C4-2B (cell line): ENCODE measurements around the gene ZNF784.

Source experiments
- H3K27ac ChIP-seq: fragments of 450-650 bp; 2 replicates; pipeline ENCODE4 v1.5.1; 2017
- ZFX ChIP-seq: fragments of 450-650 bp; IDR thresholded peaks from 2 replicates; pipeline ENCODE4 v1.6.1; 2017
- TF ChIP-seq, protein P1 (sequence below): fragments of 450-650 bp; conservative IDR thresholded peaks from 2 replicates; pipeline ENCODE4 v1.5.1; 2017; ENCODE audit warnings: mild to moderate bottlenecking

The ZNF784 gene

DNA sequence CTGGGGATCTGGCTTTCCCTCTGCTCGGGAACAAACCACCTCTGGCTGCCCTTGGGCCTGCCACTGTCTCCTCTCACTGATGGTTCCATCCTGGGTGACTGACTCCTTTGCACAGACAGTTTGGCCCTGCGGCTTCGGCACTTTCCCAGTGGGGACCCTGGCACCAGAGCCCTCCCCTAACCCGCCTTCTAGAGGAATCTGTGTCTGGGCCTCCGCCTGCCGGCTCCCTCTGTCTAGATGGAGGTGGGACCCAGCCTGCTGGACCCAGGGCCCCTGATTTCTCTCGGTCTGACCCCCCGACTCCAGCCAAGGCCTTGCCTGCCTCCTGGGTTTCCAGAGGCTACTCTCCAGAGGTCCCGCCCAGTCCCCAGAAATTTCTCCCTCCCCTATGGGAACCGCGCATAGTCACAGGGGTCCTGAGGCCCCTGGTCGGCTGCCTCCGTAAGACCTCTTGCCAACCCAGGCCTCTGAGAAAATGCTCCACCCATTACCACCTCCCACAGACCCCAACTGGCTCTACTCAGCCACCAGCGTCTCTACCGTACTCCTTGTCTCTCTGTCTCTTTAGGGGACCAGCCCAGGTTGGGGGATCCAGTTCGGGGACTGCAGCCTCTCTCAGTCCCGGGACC is 26.4 kb upstream of the ZNF784 start:
- no peak overlapping the region for H3K27ac ChIP-seq
- TF ChIP-seq ZFX = no peak
- TF ChIP-seq, protein P1, sequence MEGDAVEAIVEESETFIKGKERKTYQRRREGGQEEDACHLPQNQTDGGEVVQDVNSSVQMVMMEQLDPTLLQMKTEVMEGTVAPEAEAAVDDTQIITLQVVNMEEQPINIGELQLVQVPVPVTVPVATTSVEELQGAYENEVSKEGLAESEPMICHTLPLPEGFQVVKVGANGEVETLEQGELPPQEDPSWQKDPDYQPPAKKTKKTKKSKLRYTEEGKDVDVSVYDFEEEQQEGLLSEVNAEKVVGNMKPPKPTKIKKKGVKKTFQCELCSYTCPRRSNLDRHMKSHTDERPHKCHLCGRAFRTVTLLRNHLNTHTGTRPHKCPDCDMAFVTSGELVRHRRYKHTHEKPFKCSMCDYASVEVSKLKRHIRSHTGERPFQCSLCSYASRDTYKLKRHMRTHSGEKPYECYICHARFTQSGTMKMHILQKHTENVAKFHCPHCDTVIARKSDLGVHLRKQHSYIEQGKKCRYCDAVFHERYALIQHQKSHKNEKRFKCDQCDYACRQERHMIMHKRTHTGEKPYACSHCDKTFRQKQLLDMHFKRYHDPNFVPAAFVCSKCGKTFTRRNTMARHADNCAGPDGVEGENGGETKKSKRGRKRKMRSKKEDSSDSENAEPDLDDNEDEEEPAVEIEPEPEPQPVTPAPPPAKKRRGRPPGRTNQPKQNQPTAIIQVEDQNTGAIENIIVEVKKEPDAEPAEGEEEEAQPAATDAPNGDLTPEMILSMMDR = no peak

GRCh38 chr19:55650126-55650557 is 25.8 kb upstream of the ZNF784 start:
- TF ChIP-seq ZFX = no peak
- no peak overlapping the region for H3K27ac ChIP-seq

GRCh38 chr19:55649268-55650125 is 25.1 kb upstream of the ZNF784 start:
- H3K27ac ChIP-seq = peak overlapping the region; percentile 91; the same call in 1 of the 2 replicates

GRCh38 chr19:55648585-55649267 is 24.4 kb upstream of the ZNF784 start:
- TF ChIP-seq, protein P1 = no peak
- TF ChIP-seq ZFX = no peak
- peak overlapping the region; percentile 91 for H3K27ac ChIP-seq

More at GRCh38 chr19:55649268-55650125, 25.1 kb upstream of the ZNF784 start:
- TF ChIP-seq ZFX = no peak

DNA sequence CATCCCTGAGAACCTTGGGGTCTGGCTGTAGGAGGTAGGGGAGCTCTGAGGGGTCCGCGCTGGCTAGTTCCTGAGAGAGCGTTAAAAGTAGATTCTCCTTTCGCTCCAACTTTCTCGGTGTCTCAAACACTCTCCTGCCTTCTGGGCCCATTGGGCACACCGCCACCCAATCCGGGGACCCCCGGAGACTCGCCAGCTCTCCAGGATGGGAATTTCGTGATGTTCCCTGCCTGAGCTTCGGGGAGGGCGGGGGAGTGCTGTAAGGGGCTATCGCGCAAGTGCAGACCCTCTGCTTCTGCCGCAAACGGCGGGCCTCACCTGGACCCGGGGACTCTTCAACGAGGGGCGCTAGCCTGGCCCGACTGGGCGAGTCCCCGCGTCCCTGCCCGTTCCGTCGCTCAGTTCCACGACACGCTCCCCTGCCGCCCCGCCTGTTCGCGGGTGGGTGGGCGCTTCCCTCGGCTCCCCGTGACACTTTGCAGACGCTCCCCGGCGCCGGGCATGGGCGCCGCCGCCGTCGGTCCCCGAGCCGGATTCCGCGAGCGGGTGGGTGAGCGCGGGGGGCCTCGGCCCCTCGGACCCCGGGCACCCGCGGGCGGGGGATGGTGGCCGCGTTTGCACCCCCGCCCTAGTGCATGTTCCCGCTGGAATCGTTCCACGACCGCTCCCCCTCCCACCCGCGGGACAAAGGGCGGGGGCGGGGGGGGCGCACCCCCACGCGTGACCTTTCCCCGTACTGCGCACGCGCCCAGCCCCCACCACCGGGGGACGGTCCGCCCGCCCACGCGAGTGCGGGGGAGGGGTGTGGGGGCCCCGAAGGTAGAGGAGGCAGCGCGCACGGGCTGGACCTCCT is 23.6 kb upstream of the ZNF784 start, which contains the start of gene CCDC106:
Gene CCDC106, plus strand, starts transcription at position 481 of the 853 bp plus-strand sequence. CDS start 835 bp downstream, outside the sequence.
- H3K27ac ChIP-seq = peak within 1 kb of the TSS; percentile 91
- 0 out of 2 replicates have a peak, but pooled peaks have one; percentile 26 for TF ChIP-seq ZFX
- TF ChIP-seq, protein P1 = no peak

DNA sequence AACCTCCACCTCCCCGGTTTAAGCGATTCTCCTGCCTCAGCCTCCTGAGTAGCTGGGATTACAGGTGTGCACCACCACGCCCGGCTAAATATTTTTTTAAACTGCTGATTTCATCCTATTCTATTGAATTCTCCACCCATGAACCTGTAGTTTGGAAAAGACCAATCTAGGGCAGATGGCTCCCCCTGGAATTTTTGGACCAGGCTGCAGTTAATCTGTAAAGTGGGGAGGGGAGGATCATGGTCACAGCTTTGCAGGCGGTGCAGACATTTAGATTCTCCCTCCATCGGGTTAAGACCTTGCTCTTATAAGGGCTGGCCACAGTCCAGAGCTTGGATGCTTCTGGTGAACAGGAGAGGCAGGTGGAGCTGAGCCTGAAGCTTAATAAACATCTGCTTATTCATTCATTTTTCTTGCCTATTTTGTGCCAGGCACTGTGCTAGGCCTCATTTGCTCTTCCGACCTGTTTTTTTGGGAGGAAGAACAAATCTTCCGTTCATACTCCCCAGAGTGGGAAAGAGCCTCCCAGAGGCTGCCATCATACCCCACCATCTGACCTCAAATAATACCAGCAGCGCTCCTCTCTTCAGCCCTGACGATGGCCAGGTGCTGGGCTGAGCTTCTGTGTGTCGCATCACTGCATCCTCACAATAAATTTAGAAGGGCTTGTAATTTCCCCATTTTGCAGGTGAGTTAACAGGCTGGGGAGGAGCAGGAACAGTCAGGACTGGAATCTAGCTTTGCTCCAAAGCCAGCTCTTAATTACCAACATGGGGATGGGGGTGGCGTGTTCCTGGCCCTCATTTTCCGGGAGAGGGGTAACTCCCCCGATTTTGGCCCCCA is 22.7 kb upstream of the ZNF784 start:
- TF ChIP-seq ZFX = no peak
- TF ChIP-seq, protein P1 = no peak
- H3K27ac ChIP-seq = peak overlapping the region; percentile 91

GRCh38 chr19:55645512-55645881 is 21.1 kb upstream of the ZNF784 start:
- TF ChIP-seq, protein P1 = no peak
- no peak for TF ChIP-seq ZFX
- no peak overlapping the region for H3K27ac ChIP-seq
